PC-3 (cell line): ENCODE measurements around the gene TOX3. TPM values are rescaled to one million over a fixed set of nuclear protein-coding genes. Genes with fewer than 3 reads are reported as not detected.

Source experiments
- ATAC-seq: fragments of 200-7000 bp; cut with Tn5 transposase; 2 replicates; pipeline ENCODE4 v1.9.1; 2020; ENCODE audit warnings: mild to moderate bottlenecking, moderate library complexity
- BruUV-seq: library from RNA; stranded (reverse); fragments of 400-500 nt; replicated peaks from 2 replicates; lab custom pipeline; 2021; lab: Mats Ljungman, UMichigan
- CTCF ChIA-PET: fragments of 300-600 bp; sonication (Branson Sonifier 250); formaldehyde crosslinking; loops from one replicate; lab custom pipeline; 2022; ENCODE audit warnings: antibody characterized with exemption; lab: Charles Lee
- POLR2A ChIA-PET: fragments of 300-600 bp; sonication (Branson Sonifier 250); formaldehyde crosslinking; loops from one replicate; lab custom pipeline; 2022; ENCODE audit warnings: antibody characterized with exemption; ENCODE audit not compliant: unreplicated experiment; lab: Charles Lee
- DNase-seq: peaks from one replicate; pipeline ENCODE4 v3.0.0-alpha.2; 2015
- H2AFZ ChIP-seq: fragments of 300-600 bp; sonication (generic); 2 replicates; pipeline ENCODE4 v1.6.0; 2016; ENCODE audit warnings: antibody characterized with exemption, low read length
- H3F3A ChIP-seq: fragments of 300-600 bp; sonication (generic); one replicate; pipeline ENCODE4 v1.6.0; 2017; ENCODE audit warnings: antibody characterized with exemption, low read length, control low read depth, mild to moderate bottlenecking; ENCODE audit not compliant: unreplicated experiment
- H3K27ac ChIP-seq: fragments of 300-600 bp; sonication (generic); 2 replicates; pipeline ENCODE4 v1.5.1; 2016; ENCODE audit warnings: mild to moderate bottlenecking, low read length
- H3K27me3 ChIP-seq: fragments of 300-600 bp; sonication (generic); 2 replicates; pipeline ENCODE4 v1.6.1; 2016; ENCODE audit warnings: low read length, mixed read lengths
- H3K36me3 ChIP-seq: fragments of 300-600 bp; sonication (generic); 2 replicates; pipeline ENCODE4 v1.6.1; 2016; ENCODE audit warnings: low read depth, mixed run types, low read length, mixed read lengths
- H3K4me1 ChIP-seq: fragments of 300-600 bp; sonication (generic); 2 replicates; pipeline ENCODE4 v1.5.1; 2016; ENCODE audit warnings: low read length; ENCODE audit not compliant: insufficient read depth
- H3K4me2 ChIP-seq: fragments of 300-600 bp; sonication (generic); 2 replicates; pipeline ENCODE4 v1.6.0; 2016; ENCODE audit warnings: low read length
- H3K4me3 ChIP-seq: fragments of 300-600 bp; sonication (generic); 2 replicates; pipeline ENCODE4 v1.5.1; 2016; ENCODE audit warnings: mild to moderate bottlenecking, low read length, mixed read lengths
- H3K79me2 ChIP-seq: fragments of 300-600 bp; sonication (generic); 2 replicates; pipeline ENCODE4 v1.6.1; 2017; ENCODE audit warnings: low read length, mixed read lengths
- H3K9ac ChIP-seq: fragments of 300-600 bp; sonication (generic); 2 replicates; pipeline ENCODE4 v1.6.0; 2016; ENCODE audit warnings: mild to moderate bottlenecking, low read length
- H3K9me2 ChIP-seq: fragments of 300-600 bp; sonication (generic); replicated peaks from 2 replicates; pipeline ENCODE4 v1.6.1; 2016; ENCODE audit warnings: mixed run types, low read length, mixed read lengths
- H3K9me3 ChIP-seq: fragments of 300-600 bp; sonication (generic); 2 replicates; pipeline ENCODE4 v1.6.1; 2016; ENCODE audit warnings: low read length, mixed read lengths
- H4K20me1 ChIP-seq: fragments of 300-600 bp; sonication (generic); 2 replicates; pipeline ENCODE4 v1.6.1; 2016; ENCODE audit warnings: low read length, mixed read lengths
- CTCF ChIP-seq: fragments of 300-600 bp; sonication (generic); conservative IDR thresholded peaks from 2 replicates; pipeline ENCODE4 v1.5.1; 2017; ENCODE audit warnings: antibody characterized with exemption, low read depth, mild to moderate bottlenecking, low read length
- EZH2 ChIP-seq: fragments of 300-600 bp; sonication (generic); IDR thresholded peaks from one replicate; pipeline ENCODE4 v1.6.1; 2017; ENCODE audit warnings: antibody characterized with exemption, mild to moderate bottlenecking, low read length; ENCODE audit not compliant: unreplicated experiment
- EZH2phosphoT487 ChIP-seq: fragments of 300-600 bp; sonication (generic); IDR thresholded peaks from 2 replicates; pipeline ENCODE4 v1.6.1; 2018; ENCODE audit warnings: mild to moderate bottlenecking, antibody characterized with exemption, low read length, borderline replicate concordance
- intact Hi-C: fragments of 100-400 bp; cut with micrococcal nuclease; formaldehyde crosslinking; loops from 2 replicates; pipeline ENCODE4 v1.9.0; 2023
- total RNA-seq: library from RNA; depleted of rRNA; stranded (reverse); fragments of >200 nt; gene quantifications from 2 replicates; pipeline ENCODE4 v1.2.3, GENCODE V29; 2014

The TOX3 gene
- total RNA-seq, 1 experiment from 2014 or later: not detected

- H2AFZ ChIP-seq: no peak overlapping the region
- H3K4me1 ChIP-seq: no peaks in the 10 kb centered on the region
- BruUV-seq: no TSS peak
- no peak for TF ChIP-seq CTCF
- TF ChIP-seq EZH2phosphoT487: no peak
- TF ChIP-seq EZH2: no peak
- no peaks in the 10 kb centered on the region for H4K20me1 ChIP-seq
- no peaks in the 10 kb centered on the region for H3F3A ChIP-seq
- intact Hi-C loops: no loop called here
- H3K79me2 ChIP-seq: no peaks in the 10 kb centered on the region
- H3K4me2 ChIP-seq: no peak overlapping the region
- no peak overlapping the region for H3K27ac ChIP-seq
- ATAC-seq (no peak), DNase-seq (no peak)
- no peaks in the 10 kb centered on the region for H3K9me3 ChIP-seq
- H3K9me2 ChIP-seq: no peaks in the 10 kb centered on the region
- ChIA-PET CTCF (no interaction called here), POLR2A (no interaction called here)
- no peaks in the 10 kb centered on the region for H3K36me3 ChIP-seq
- no peak overlapping the region for H3K4me3 ChIP-seq
- no peak overlapping the region for H3K9ac ChIP-seq
- H3K27me3 ChIP-seq: no peaks in the 10 kb centered on the region
These were observed 31.8 kb downstream of the TOX3 start for GRCh38 chr16:52515068-52515671.

- Histone ChIP-seq H3K4me1 (no peaks in the 10 kb centered on the region), H3K9ac (no peak overlapping the region), H3K36me3 (no peaks in the 10 kb centered on the region), H3K9me3 (no peaks in the 10 kb centered on the region), H3K4me2 (no peak overlapping the region), H4K20me1 (no peaks in the 10 kb centered on the region), H3K9me2 (no peaks in the 10 kb centered on the region), H2AFZ (no peak overlapping the region), H3K27ac (no peak overlapping the region), H3K27me3 (no peaks in the 10 kb centered on the region), H3K4me3 (no peak overlapping the region), H3K79me2 (no peaks in the 10 kb centered on the region), H3F3A (no peaks in the 10 kb centered on the region)
- BruUV-seq: no TSS peak
- TF ChIP-seq CTCF (no peak), EZH2phosphoT487 (no peak), EZH2 (no peak)
- intact Hi-C loops: no loop called here
- DNase-seq (no peak), ATAC-seq (no peak)
- CTCF ChIA-PET: no interaction called here
- POLR2A ChIA-PET: no interaction called here
These were observed 34.5 kb downstream of the TOX3 start for GRCh38 chr16:52512297-52512987.

- Histone ChIP-seq H3K4me3 (no peak overlapping the region), H3K4me1 (no peaks in the 10 kb centered on the region), H4K20me1 (no peaks in the 10 kb centered on the region), H3K9ac (no peak overlapping the region), H3K9me3 (no peaks in the 10 kb centered on the region), H3K27ac (no peak overlapping the region), H3K4me2 (no peak overlapping the region), H3F3A (no peaks in the 10 kb centered on the region), H3K9me2 (no peaks in the 10 kb centered on the region), H2AFZ (no peak overlapping the region), H3K79me2 (no peaks in the 10 kb centered on the region), H3K36me3 (no peaks in the 10 kb centered on the region), H3K27me3 (no peaks in the 10 kb centered on the region)
- no peak for ATAC-seq
- intact Hi-C loops: no loop called here
- CTCF ChIA-PET: no interaction called here
- TF ChIP-seq CTCF (no peak), EZH2phosphoT487 (no peak)
- BruUV-seq: no TSS peak
- POLR2A ChIA-PET: no interaction called here
- DNase-seq: no peak
These were observed 45.2 kb downstream of the TOX3 start for GRCh38 chr16:52501746-52502145.
